ACC112 (cell line): ENCODE measurements around the gene SETDB2.

ENCODE experiments used
- H2AFZ ChIP-seq: fragments of 200-600 bp; sonication (generic); one replicate; pipeline ENCODE4 v1.6.0; 2017; ENCODE audit warnings: antibody characterized with exemption, low read length; ENCODE audit not compliant: unreplicated experiment
- H3K27ac ChIP-seq: fragments of 200-600 bp; sonication (generic); 2 replicates; pipeline ENCODE4 v1.5.1; 2014; ENCODE audit warnings: low read depth, mild to moderate bottlenecking, antibody characterized with exemption, low read length, moderate library complexity
- H3K27me3 ChIP-seq: fragments of 200-600 bp; sonication (generic); 2 replicates; pipeline ENCODE4 v1.6.1; 2014; ENCODE audit warnings: mild to moderate bottlenecking, antibody characterized with exemption, low read length, moderate library complexity, mixed read lengths; ENCODE audit not compliant: insufficient read depth
- H3K36me3 ChIP-seq: fragments of 200-600 bp; sonication (generic); 2 replicates; pipeline ENCODE4 v1.6.1; 2016; ENCODE audit warnings: mild to moderate bottlenecking, antibody characterized with exemption, low read length, moderate library complexity, mixed read lengths; ENCODE audit not compliant: insufficient read depth
- H3K4me1 ChIP-seq: fragments of 200-600 bp; sonication (generic); one replicate; pipeline ENCODE4 v1.6.1; 2016; ENCODE audit warnings: low read length, mixed read lengths; ENCODE audit not compliant: insufficient read depth, unreplicated experiment, control insufficient read depth
- H3K4me3 ChIP-seq: fragments of 200-600 bp; sonication (generic); 2 replicates; pipeline ENCODE4 v1.5.1; 2014; ENCODE audit warnings: mild to moderate bottlenecking, low read depth, low read length
- H3K79me2 ChIP-seq: fragments of 200-600 bp; sonication (generic); one replicate; pipeline ENCODE4 v1.6.0; 2016; ENCODE audit warnings: low read length; ENCODE audit not compliant: control insufficient read depth, unreplicated experiment, insufficient read depth

SETDB2 gene

DNA sequence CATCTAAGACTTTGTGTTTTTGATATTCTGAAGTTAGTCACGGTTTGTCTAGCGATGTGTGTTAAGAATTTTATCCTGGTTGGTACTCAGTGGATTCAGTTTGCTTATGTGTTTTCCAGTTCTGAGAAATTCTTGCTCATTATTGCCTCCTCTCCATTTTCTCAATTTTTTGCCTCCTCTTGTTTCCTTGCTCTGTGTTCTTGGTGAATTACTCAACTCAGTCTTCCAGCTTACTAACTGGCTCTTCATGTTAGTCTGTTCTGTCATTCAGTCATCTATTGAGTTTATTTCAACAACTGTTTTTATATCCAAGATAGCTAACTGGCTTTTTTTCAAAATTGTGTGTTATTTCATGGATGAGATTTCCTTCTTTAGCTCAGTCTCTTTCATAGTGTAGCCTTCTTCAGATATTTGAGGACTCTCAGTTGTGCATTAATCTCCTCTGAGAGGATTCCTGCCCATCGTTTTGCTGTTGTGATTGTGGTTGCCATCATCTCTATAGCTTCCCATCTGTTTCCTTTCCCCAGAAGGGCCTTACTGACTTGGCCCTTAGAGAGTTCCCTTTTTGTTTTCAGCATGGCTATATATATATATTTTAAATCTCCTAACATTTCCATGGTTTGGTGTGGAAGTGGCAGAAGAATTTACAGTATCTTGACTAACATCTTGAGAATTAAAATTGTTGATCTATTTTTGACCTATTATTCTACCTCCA, 6.2 kb downstream of the SETDB2 start:
- Histone ChIP-seq H3K27ac (no peak overlapping the region), H3K27me3 (no peaks in the 10 kb centered on the region), H3K36me3 (no peaks in the 10 kb centered on the region; the same call in 1 of the 2 replicates), H2AFZ (no peak overlapping the region), H3K4me3 (no peak overlapping the region), H3K79me2 (peaks cover 31% of the 10 kb centered on the region), H3K4me1 (peaks cover 8% of the 10 kb centered on the region)

DNA sequence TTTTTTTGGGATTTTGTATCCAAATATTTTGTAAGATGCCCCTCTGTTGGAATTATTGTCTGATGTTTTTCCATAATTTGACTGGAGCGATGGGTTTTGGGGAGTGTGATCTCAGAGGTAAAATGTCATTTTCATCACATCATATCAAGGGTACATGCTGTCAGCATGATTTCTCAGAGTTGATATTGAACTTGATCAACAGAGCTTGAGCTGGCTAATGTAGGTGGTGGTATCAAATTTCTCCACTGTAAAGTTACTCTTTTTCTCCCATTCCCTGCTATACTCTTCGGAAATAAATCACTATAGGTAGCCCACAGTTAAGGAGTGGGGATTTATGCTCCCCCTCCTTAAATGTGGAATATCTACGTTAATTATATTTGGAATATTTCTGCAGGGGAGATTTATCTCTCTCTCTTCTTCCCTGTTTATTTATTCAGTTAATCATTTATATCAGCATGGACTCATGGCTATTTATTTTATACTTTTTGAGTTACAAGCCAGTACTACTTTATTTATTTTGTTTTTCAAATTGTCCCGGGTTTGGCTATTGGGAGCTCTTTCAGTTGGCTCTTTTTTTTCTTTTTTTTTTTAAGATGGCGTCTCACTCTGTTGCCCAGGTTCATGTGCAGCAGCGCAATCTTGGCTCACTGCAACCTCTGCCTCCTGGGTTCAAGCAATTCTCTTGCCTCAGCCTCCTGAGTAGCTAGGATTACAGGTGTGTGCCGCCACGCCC, 8.8 kb downstream of the SETDB2 start:
- H3K27ac ChIP-seq = no peak overlapping the region
- no peak overlapping the region for H2AFZ ChIP-seq
- H3K36me3 ChIP-seq = no peaks in the 10 kb centered on the region; the same call in 1 of the 2 replicates
- no peaks in the 10 kb centered on the region for H3K27me3 ChIP-seq
- no peak overlapping the region for H3K4me3 ChIP-seq
- H3K4me1 ChIP-seq = peaks cover 25% of the 10 kb centered on the region
- peaks cover 11% of the 10 kb centered on the region for H3K79me2 ChIP-seq

DNA sequence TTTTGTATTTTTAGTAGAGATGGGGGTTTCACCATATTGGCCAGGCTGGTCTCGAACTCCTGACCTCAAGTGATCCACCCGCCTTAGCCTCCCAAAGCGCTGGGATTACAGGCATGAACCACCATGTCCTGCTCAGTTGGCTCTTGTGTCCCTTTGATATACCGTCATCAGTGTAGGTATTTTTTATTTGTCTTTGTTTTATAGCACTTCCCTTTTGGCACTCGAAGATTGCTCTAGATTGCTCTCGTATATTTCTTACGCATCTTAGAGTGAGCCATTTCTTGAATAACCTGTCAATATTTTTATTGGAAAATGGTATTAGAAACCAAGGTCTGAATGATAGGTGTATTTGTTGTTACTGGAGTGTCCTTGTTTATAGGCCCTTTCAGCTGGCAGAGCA, 9.4 kb downstream of the SETDB2 start:
- Histone ChIP-seq H3K79me2 (peaks cover 6% of the 10 kb centered on the region), H3K27ac (no peak overlapping the region), H3K27me3 (no peaks in the 10 kb centered on the region), H2AFZ (no peak overlapping the region), H3K4me3 (no peak overlapping the region), H3K36me3 (no peaks in the 10 kb centered on the region; the same call in 1 of the 2 replicates), H3K4me1 (peaks cover 25% of the 10 kb centered on the region)

DNA sequence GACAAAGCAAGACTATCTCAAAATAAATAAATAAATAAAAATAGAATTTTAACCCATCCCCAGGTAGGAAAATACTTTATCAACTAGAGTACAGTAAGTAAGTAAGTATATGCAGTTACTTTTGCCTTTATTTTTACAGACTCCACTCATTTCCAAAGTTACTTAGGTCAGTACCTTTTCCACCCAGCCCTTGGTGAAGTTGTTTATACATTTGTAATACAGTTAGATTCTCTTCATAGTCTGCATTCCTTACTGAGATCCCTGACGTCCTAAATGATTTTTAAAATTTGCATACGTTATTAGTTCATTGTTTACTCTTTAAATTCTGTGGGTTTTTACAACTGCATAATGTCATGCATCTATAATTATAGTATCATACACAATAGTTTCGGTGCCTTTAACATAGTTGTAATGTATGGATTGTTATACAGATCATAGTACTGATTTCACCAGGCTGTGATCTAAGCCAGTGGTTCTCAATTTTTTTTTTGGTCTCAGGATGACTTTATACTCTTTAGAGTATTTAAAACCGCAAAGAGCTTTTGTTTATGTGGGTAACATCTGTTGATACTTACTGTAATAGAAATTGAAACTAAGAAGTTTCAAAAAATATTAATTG, 10.4 kb downstream of the SETDB2 start:
- peak overlapping the region; percentile 46 for H2AFZ ChIP-seq
- peak overlapping the region; percentile 69 for H3K4me3 ChIP-seq
- H3K27ac ChIP-seq = peak overlapping the region; percentile 37
- H3K4me1 ChIP-seq = peaks cover 25% of the 10 kb centered on the region
- H3K79me2 ChIP-seq = no peaks in the 10 kb centered on the region
- H3K36me3 ChIP-seq = no peaks in the 10 kb centered on the region; the same call in 1 of the 2 replicates
- H3K27me3 ChIP-seq = no peaks in the 10 kb centered on the region

DNA sequence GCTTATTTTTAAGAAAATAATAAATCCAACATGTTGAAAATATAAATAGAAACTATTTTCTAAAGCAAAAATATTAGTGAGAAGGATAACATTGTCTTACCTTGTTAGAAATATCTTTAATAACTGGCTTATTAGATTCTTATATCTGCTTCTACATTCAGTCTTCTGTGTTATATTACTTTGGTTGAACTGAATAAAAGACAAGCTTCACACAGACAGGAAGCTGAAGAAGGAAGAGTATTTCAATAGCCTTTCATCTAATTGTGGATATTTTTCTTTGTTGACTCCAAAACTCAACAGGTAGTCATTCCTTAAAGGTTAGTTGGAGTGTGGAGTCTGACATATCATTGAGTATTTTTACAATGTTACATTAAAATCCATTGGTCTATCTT, 10.9 kb downstream of the SETDB2 start:
- Histone ChIP-seq H3K4me3 (peak overlapping the region; percentile 69), H3K27ac (peak overlapping the region; percentile 37), H3K36me3 (no peaks in the 10 kb centered on the region), H3K27me3 (no peaks in the 10 kb centered on the region), H2AFZ (no peak overlapping the region), H3K79me2 (no peaks in the 10 kb centered on the region), H3K4me1 (peaks cover 25% of the 10 kb centered on the region)

DNA sequence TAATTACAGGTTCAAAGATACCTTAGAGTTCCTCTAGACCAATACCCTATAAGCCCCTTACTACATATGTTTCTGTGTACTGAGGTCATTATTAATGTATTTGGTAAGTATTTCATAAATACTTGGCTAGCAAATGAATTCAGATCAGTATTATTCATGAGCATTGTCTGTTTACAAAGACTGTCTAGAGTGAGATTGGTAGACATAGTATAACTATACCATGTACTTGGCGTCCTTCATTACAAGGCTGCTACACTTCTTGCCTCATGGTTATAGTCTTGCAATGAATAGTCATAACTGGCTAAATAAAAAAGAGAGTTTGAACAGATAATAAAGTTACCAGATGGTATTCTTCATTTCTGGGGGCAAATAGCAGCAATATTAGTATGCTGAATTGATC, 12.1 kb downstream of the SETDB2 start:
- Histone ChIP-seq H2AFZ (no peak overlapping the region), H3K4me1 (peaks cover 25% of the 10 kb centered on the region), H3K27me3 (no peaks in the 10 kb centered on the region), H3K79me2 (no peaks in the 10 kb centered on the region), H3K27ac (no peak overlapping the region), H3K36me3 (peaks cover 3% of the 10 kb centered on the region), H3K4me3 (no peak overlapping the region)

DNA sequence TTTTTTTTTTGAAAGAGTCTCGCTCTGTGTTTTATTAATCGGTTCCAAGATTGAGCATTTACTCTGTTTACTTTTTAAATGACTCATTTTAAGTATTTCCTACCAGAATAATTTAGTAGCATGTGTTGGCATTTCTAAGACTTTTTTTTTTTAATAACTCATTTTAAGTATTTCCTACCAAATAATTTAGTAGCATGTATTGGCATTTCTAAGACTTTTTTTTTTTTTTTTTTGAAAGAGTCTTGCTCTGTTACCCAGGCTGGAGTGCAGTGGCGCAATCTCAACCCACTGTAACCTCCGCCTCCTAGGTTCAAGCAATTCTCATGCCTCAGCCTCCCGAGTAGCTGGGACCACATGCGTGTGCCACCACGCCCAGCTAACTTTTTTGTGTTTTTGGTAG, 13.1 kb downstream of the SETDB2 start:
- Histone ChIP-seq H3K27ac (peak overlapping the region; percentile 32), H2AFZ (peak overlapping the region; percentile 35), H3K4me3 (no peak overlapping the region), H3K4me1 (peaks cover 25% of the 10 kb centered on the region), H3K79me2 (no peaks in the 10 kb centered on the region), H3K36me3 (peaks cover 13% of the 10 kb centered on the region), H3K27me3 (no peaks in the 10 kb centered on the region)

DNA sequence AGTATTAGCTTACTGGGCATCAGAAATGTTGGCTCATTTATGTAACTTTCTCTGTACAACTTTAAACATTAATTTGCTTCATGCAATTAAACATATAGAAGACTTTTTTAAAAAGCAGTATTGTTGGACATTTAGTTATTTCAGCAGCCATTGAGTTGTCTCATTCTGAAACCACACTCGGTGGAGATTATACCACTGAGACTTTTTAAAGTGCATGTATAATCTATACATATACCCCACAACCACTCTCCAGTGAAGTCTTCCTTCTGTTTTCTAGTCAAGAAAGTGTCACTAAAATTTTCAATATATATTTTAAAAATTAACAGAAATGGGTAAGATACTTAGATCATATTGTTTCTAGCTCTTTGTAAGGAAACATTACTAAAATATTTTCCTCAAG, 15.5 kb downstream of the SETDB2 start:
- Histone ChIP-seq H3K27ac (no peak overlapping the region), H2AFZ (no peak overlapping the region), H3K4me3 (no peak overlapping the region), H3K27me3 (no peaks in the 10 kb centered on the region), H3K79me2 (no peaks in the 10 kb centered on the region), H3K4me1 (peaks cover 21% of the 10 kb centered on the region), H3K36me3 (peaks cover 33% of the 10 kb centered on the region)

DNA sequence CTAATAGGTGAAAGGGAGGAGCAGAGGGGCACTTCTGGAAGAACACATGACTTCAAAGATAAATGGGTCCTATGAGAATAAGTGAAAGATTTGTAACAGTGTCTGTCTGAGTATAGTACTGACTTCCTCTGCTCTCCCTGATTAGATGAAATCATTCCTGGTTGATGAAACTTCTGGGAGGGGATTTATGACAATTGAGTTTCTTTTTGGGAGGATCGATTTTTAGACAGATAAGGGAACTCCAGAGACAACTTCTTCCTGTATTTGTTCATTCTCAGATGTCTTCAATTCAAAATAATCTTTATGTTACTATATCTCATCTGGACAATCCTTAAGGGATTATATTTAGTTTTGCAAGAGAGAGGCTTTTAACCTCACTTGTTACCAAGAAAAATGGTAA, 20.0 kb downstream of the SETDB2 start:
- Histone ChIP-seq H3K27ac (no peak overlapping the region), H3K36me3 (peaks cover 33% of the 10 kb centered on the region), H3K79me2 (no peaks in the 10 kb centered on the region), H3K4me1 (no peaks in the 10 kb centered on the region), H3K27me3 (no peaks in the 10 kb centered on the region), H3K4me3 (no peak overlapping the region), H2AFZ (no peak overlapping the region)

DNA sequence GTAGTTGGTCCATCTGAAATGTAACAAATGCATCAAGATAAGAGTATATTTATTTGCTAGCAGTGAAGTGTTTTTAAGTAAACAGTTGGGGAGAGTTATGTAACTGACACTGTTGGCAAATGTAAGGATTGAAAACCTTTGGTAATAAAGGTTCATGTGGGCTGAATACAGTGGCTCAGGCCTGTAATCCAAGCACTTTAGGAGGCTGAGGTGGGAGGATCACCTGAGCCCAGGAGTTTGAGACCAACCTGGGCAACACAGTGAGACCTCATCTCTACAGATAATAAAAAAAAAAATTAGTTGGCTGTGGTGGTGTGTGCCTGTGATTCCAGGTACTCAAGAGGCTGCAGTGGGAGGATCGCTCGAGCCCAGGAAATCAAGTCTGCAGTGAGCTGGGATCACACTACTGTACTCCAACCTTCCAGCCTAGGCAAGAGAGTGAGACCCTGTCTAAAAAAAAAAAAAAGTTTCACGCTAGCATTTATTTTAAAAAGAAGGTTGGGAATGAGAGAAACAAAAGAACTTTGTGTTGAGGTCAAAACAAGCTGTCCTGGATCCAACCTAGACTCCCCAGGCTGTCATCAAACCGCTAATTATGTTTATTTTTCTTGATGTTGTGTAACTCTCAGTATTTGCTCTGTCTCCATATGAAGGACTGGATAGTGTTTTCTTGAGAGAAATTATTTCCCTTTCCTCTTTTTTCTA, 20.7 kb downstream of the SETDB2 start:
- H3K79me2 ChIP-seq = no peaks in the 10 kb centered on the region
- peaks cover 33% of the 10 kb centered on the region for H3K36me3 ChIP-seq
- no peak overlapping the region for H3K27ac ChIP-seq
- no peak overlapping the region for H3K4me3 ChIP-seq
- H2AFZ ChIP-seq = no peak overlapping the region
- H3K27me3 ChIP-seq = no peaks in the 10 kb centered on the region
- H3K4me1 ChIP-seq = no peaks in the 10 kb centered on the region
